Naive B cell (primary cell): ENCODE results near the gene NUDT9. TPM values are rescaled to one million over a fixed set of nuclear protein-coding genes. Genes with fewer than 3 reads are reported as not detected.

Source experiments
- polyA plus RNA-seq, 6 donors: library from polyadenylated mRNA; unstranded; fragments of 300-500 nt; fragmentation: Illumina TruSeq; gene quantifications; one replicate each; pipeline ENCODE4 v1.2.3, GENCODE V29; 2021; ENCODE audit warnings: low read depth in 6 of 6

Gene NUDT9
- polyA plus RNA-seq, 6 donors from 2014 or later = 16.3 to 27.1 (median 19.2) TPM

Other genes with a start within 250 kb of the NUDT9 start
- gene KLHL8, start 202.0 kb upstream of the NUDT9 start, polyA plus RNA-seq = 10 to 100 TPM; 15.8 to 17.5 (median 16.3) TPM
- gene HSD17B13, start 99.7 kb upstream of the NUDT9 start, polyA plus RNA-seq = under 1 TPM in 2 of 6 donors, not detected in 4; 0.17 to 0.19 TPM
- 100 to 1,000 TPM in 4 of 6 donors, 10 to 100 TPM in 2; 67.9 to 116 (median 107) TPM for gene HSD17B11, start 31.4 kb upstream of the NUDT9 start, polyA plus RNA-seq
- under 1 TPM in 1 of 6 donors, not detected in 5; 0.15 TPM for gene SPARCL1, start 106.8 kb downstream of the NUDT9 start, polyA plus RNA-seq
- gene DSPP, start 186.0 kb downstream of the NUDT9 start, polyA plus RNA-seq = not detected
- gene DMP1, start 227.7 kb downstream of the NUDT9 start, polyA plus RNA-seq = not detected